Caco-2 (cell line): ENCODE data around the gene LYRM7. TPM values are rescaled to one million over a fixed set of nuclear protein-coding genes. Genes with fewer than 3 reads are reported as not detected.

Experiments
- BruUV-seq: library from RNA; stranded (reverse); fragments of 400-500 nt; replicated peaks from 2 replicates; lab custom pipeline; 2021; lab: Mats Ljungman, UMichigan
- CTCF ChIA-PET: fragments of 300-600 bp; sonication (Branson Sonifier 250); formaldehyde crosslinking; loops from one replicate; lab custom pipeline; 2022; ENCODE audit warnings: antibody characterized with exemption; lab: Charles Lee
- POLR2A ChIA-PET: fragments of 300-600 bp; sonication (Branson Sonifier 250); formaldehyde crosslinking; loops from one replicate; lab custom pipeline; 2022; ENCODE audit warnings: antibody characterized with exemption; lab: Charles Lee
- DNase-seq, 2 experiments: peaks; one replicate each; pipeline versions ENCODE4 v3.0.0 to v3.0.0-alpha.2; 2020 to 2022
- H3K27me3 ChIP-seq: replicated peaks from 2 replicates; pipeline ENCODE4 v1.6.0; 2011; ENCODE audit warnings: low read length; ENCODE audit not compliant: control insufficient read depth, insufficient read depth
- H3K36me3 ChIP-seq: 2 replicates; pipeline ENCODE4 v1.5.1; 2011; ENCODE audit warnings: low read length; ENCODE audit not compliant: control insufficient read depth, insufficient read depth
- H3K4me1 ChIP-seq: fragments of 250-450 bp; sonication (Bioruptor Pico); 2 replicates; pipeline ENCODE4 v1.5.1; 2020; ENCODE audit warnings: mild to moderate bottlenecking
- H3K4me3 ChIP-seq: 2 replicates; pipeline ENCODE4 v1.5.1; 2011; ENCODE audit warnings: low read depth, mild to moderate bottlenecking, control low read depth, low read length
- H3K9me3 ChIP-seq: fragments of 250-450 bp; sonication (Bioruptor Pico); 2 replicates; pipeline ENCODE4 v1.5.1; 2020; ENCODE audit warnings: mild to moderate bottlenecking, moderate library complexity
- H3K27ac Mint-ChIP-seq: one replicate; pipeline ENCODE4 v1.8.0; 2022; ENCODE audit warnings: mixed read lengths; ENCODE audit not compliant: unreplicated experiment
- H3K27me3 Mint-ChIP-seq: one replicate; pipeline ENCODE4 v1.8.0; 2022; ENCODE audit warnings: mixed read lengths; ENCODE audit not compliant: insufficient read depth, unreplicated experiment
- H3K36me3 Mint-ChIP-seq: one replicate; pipeline ENCODE4 v1.8.0; 2022; ENCODE audit warnings: mild to moderate bottlenecking, mixed read lengths; ENCODE audit not compliant: insufficient read depth, unreplicated experiment
- H3K4me1 Mint-ChIP-seq: one replicate; pipeline ENCODE4 v1.8.0; 2022; ENCODE audit warnings: low read depth, mixed read lengths; ENCODE audit not compliant: unreplicated experiment
- H3K4me3 Mint-ChIP-seq: one replicate; pipeline ENCODE4 v1.8.0; 2022; ENCODE audit warnings: mild to moderate bottlenecking, moderate library complexity, mixed read lengths; ENCODE audit not compliant: unreplicated experiment
- H3K9me3 Mint-ChIP-seq: one replicate; pipeline ENCODE4 v1.8.0; 2022; ENCODE audit warnings: mixed read lengths; ENCODE audit not compliant: unreplicated experiment
- intact Hi-C: fragments of 100-400 bp; cut with micrococcal nuclease; formaldehyde crosslinking; loops from one replicate; pipeline ENCODE4 v1.10.0; 2022; ENCODE audit not compliant: unreplicated experiment
- total RNA-seq: library from RNA; stranded (reverse); gene quantifications from 2 replicates; pipeline ENCODE4 v1.2.3, GENCODE V29; 2022
- TF ChIP-seq, protein P1 (sequence below), 2 experiments: fragments of 200-600 bp in 1 of 2; IDR thresholded peaks; 1 replicate in 1 of 2; 2 replicates in 1 of 2; pipeline versions ENCODE4 v1.5.1 to v1.8.0; 2011 to 2022; ENCODE audit warnings: antibody characterized with exemption in 1 of 2, control low read depth in 1 of 2, inconsistent platforms in 1 of 2, low read depth in 1 of 2, low read length in 1 of 2, mild to moderate bottlenecking in 1 of 2, moderate library complexity in 1 of 2; ENCODE audit not compliant: insufficient read depth in 1 of 2, severe bottlenecking in 1 of 2, unreplicated experiment in 1 of 2

Gene LYRM7
- total RNA-seq, 1 experiment from 2014 or later, result 14.9 TPM

- no TSS peak for BruUV-seq
- Mint-ChIP-seq H3K36me3 (no peaks in the 10 kb centered on the region), H3K4me1 (no peaks in the 10 kb centered on the region), H3K27me3 (no peaks in the 10 kb centered on the region), H3K4me3 (no peak overlapping the region), H3K27ac (no peak overlapping the region), H3K9me3 (no peaks in the 10 kb centered on the region)
- no peaks in the 10 kb centered on the region for H3K4me1 ChIP-seq
- no peak for DNase-seq
- TF ChIP-seq, protein P1, sequence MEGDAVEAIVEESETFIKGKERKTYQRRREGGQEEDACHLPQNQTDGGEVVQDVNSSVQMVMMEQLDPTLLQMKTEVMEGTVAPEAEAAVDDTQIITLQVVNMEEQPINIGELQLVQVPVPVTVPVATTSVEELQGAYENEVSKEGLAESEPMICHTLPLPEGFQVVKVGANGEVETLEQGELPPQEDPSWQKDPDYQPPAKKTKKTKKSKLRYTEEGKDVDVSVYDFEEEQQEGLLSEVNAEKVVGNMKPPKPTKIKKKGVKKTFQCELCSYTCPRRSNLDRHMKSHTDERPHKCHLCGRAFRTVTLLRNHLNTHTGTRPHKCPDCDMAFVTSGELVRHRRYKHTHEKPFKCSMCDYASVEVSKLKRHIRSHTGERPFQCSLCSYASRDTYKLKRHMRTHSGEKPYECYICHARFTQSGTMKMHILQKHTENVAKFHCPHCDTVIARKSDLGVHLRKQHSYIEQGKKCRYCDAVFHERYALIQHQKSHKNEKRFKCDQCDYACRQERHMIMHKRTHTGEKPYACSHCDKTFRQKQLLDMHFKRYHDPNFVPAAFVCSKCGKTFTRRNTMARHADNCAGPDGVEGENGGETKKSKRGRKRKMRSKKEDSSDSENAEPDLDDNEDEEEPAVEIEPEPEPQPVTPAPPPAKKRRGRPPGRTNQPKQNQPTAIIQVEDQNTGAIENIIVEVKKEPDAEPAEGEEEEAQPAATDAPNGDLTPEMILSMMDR (IDR thresholded peaks at IDR 0.05; ENCODE audit: insufficient read depth in 1 of 2, low read depth in 1 of 2, low read length in 1 of 2, severe bottlenecking in 1 of 2, unreplicated experiment in 1 of 2), result no peak
- CTCF ChIA-PET, result no interaction called here
- H3K36me3 ChIP-seq, result no peaks in the 10 kb centered on the region
- H3K27me3 ChIP-seq, result no peaks in the 10 kb centered on the region
- no peaks in the 10 kb centered on the region for H3K9me3 ChIP-seq
- intact Hi-C loops, result no loop called here
- POLR2A ChIA-PET, result interaction anchor here (0.5 kb wide), 1 partner anchor 53 kb away, joined by 3 read pairs; no protein-coding TSS in a partner anchor
- H3K4me3 ChIP-seq, result no peak overlapping the region
Observed at GRCh38 chr5:131206061-131206460, 35.3 kb downstream of the LYRM7 start.

DNA sequence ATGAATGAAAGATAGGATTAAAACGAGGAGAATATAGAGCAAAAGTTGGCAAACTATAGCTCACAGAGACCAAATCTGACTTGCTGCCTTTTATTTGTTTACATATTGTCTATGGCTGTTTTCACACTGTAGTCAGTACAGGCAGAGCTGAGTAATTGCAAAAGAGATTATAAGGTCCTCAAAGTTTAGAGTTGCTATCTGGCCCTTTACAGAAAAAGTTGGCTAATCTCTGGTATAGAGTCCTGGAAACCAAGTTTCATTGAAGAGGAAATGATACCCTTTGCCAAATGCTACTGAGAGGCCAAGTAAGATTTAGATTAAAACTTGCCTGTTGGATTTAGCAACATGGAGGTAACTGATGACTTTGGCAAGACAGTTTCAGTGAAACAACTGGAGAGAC is 36.0 kb downstream of the LYRM7 start:
- no peak for DNase-seq
- BruUV-seq, result no TSS peak
- ChIA-PET POLR2A (interaction anchor here (0.5 kb wide), 1 partner anchor 52 kb away, joined by 3 read pairs; no protein-coding TSS in a partner anchor), CTCF (no interaction called here)
- H3K4me3 Mint-ChIP-seq, result no peak overlapping the region
- TF ChIP-seq, protein P1 (IDR thresholded peaks at IDR 0.05; ENCODE audit: insufficient read depth in 1 of 2, low read depth in 1 of 2, low read length in 1 of 2, severe bottlenecking in 1 of 2, unreplicated experiment in 1 of 2), result no peak
- no peaks in the 10 kb centered on the region for H3K9me3 Mint-ChIP-seq
- H3K27me3 Mint-ChIP-seq, result no peaks in the 10 kb centered on the region
- no peaks in the 10 kb centered on the region for H3K9me3 ChIP-seq
- intact Hi-C loops, result no loop called here
- no peak overlapping the region for H3K27ac Mint-ChIP-seq
- no peaks in the 10 kb centered on the region for H3K4me1 ChIP-seq
- H3K27me3 ChIP-seq, result no peaks in the 10 kb centered on the region
- H3K36me3 ChIP-seq, result no peaks in the 10 kb centered on the region
- no peaks in the 10 kb centered on the region for H3K4me1 Mint-ChIP-seq
- no peaks in the 10 kb centered on the region for H3K36me3 Mint-ChIP-seq
- no peak overlapping the region for H3K4me3 ChIP-seq

GRCh38 chr5:131209175-131209505 is 38.4 kb downstream of the LYRM7 start:
- ChIA-PET POLR2A (no interaction called here), CTCF (no interaction called here)
- no peaks in the 10 kb centered on the region for H3K36me3 ChIP-seq
- H3K4me1 ChIP-seq, result no peaks in the 10 kb centered on the region
- H3K4me1 Mint-ChIP-seq, result no peaks in the 10 kb centered on the region
- TF ChIP-seq, protein P1 (IDR thresholded peaks at IDR 0.05; ENCODE audit: insufficient read depth in 1 of 2, low read depth in 1 of 2, low read length in 1 of 2, severe bottlenecking in 1 of 2, unreplicated experiment in 1 of 2), result no peak
- no peaks in the 10 kb centered on the region for H3K27me3 Mint-ChIP-seq
- H3K27ac Mint-ChIP-seq, result no peak overlapping the region
- no peak overlapping the region for H3K4me3 ChIP-seq
- no peak overlapping the region for H3K4me3 Mint-ChIP-seq
- no peaks in the 10 kb centered on the region for H3K9me3 ChIP-seq
- no peaks in the 10 kb centered on the region for H3K27me3 ChIP-seq
- intact Hi-C loops, result no loop called here
- no peaks in the 10 kb centered on the region for H3K9me3 Mint-ChIP-seq
- H3K36me3 Mint-ChIP-seq, result no peaks in the 10 kb centered on the region
- BruUV-seq, result no TSS peak
- no peak for DNase-seq
